Loucy (cell line): ENCODE data around the gene MXRA8.

Experiments
- H2AFZ ChIP-seq: fragments of 200-600 bp; sonication (generic); 2 replicates; pipeline ENCODE4 v1.6.0; 2016; ENCODE audit warnings: antibody characterized with exemption, mild to moderate bottlenecking, low read length, moderate library complexity
- H3F3A ChIP-seq: fragments of 200-600 bp; 2 replicates; pipeline ENCODE4 v1.6.0; 2016; ENCODE audit warnings: antibody characterized with exemption, low read depth, mild to moderate bottlenecking
- H3K27me3 ChIP-seq: fragments of 200-600 bp; sonication (generic); 2 replicates; pipeline ENCODE4 v1.6.1; 2014; ENCODE audit warnings: low read length, mild to moderate bottlenecking; ENCODE audit not compliant: insufficient read depth, poor library complexity, severe bottlenecking
- H3K36me3 ChIP-seq: fragments of 200-600 bp; sonication (generic); 2 replicates; pipeline ENCODE4 v1.6.1; 2016; ENCODE audit warnings: low read length; ENCODE audit not compliant: insufficient read depth
- H3K4me1 ChIP-seq: fragments of 200-600 bp; sonication (generic); 2 replicates; pipeline ENCODE4 v1.5.1; 2014; ENCODE audit warnings: low read length, mild to moderate bottlenecking; ENCODE audit not compliant: insufficient read depth, poor library complexity, severe bottlenecking
- H3K4me2 ChIP-seq: fragments of 200-600 bp; sonication (generic); 2 replicates; pipeline ENCODE4 v1.6.0; 2014; ENCODE audit warnings: antibody characterized with exemption, low read length, low read depth, mild to moderate bottlenecking; ENCODE audit not compliant: poor library complexity, severe bottlenecking
- H3K4me3 ChIP-seq: fragments of 200-600 bp; sonication (generic); 2 replicates; pipeline ENCODE4 v1.5.1; 2014; ENCODE audit warnings: low read length, mild to moderate bottlenecking, mixed read lengths; ENCODE audit not compliant: poor library complexity, severe bottlenecking
- H3K79me2 ChIP-seq: fragments of 200-600 bp; sonication (generic); 2 replicates; pipeline ENCODE4 v1.6.1; 2014; ENCODE audit warnings: low read length; ENCODE audit not compliant: insufficient read depth
- H3K9ac ChIP-seq: fragments of 200-600 bp; sonication (generic); 2 replicates; pipeline ENCODE4 v1.6.0; 2014; ENCODE audit warnings: mild to moderate bottlenecking, low read depth, low read length, moderate library complexity; ENCODE audit not compliant: poor library complexity, severe bottlenecking
- H3K9me2 ChIP-seq: fragments of 200-600 bp; sonication (generic); replicated peaks from 2 replicates; pipeline ENCODE4 v1.6.1; 2016; ENCODE audit warnings: low read depth, low read length, mixed read lengths
- H3K9me3 ChIP-seq: fragments of 200-600 bp; sonication (generic); 2 replicates; pipeline ENCODE4 v1.6.1; 2014; ENCODE audit warnings: mild to moderate bottlenecking, antibody characterized with exemption, low read length, low read depth; ENCODE audit not compliant: insufficient read depth
- H4K20me1 ChIP-seq: fragments of 200-600 bp; sonication (generic); 2 replicates; pipeline ENCODE4 v1.6.0; 2014; ENCODE audit warnings: antibody characterized with exemption, low read length, mild to moderate bottlenecking; ENCODE audit not compliant: insufficient read depth, poor library complexity, severe bottlenecking
- EZH2phosphoT487 ChIP-seq: fragments of 200-600 bp; IDR thresholded peaks from 2 replicates; pipeline ENCODE4 v1.6.1; 2018; ENCODE audit warnings: antibody characterized with exemption, mild to moderate bottlenecking, moderate library complexity, borderline replicate concordance
- TF ChIP-seq, protein P1 (sequence below): fragments of 200-600 bp; sonication (generic); conservative IDR thresholded peaks from 2 replicates; pipeline ENCODE4 v1.5.1; 2014; ENCODE audit warnings: mild to moderate bottlenecking, antibody characterized with exemption, low read length

The MXRA8 gene

DNA sequence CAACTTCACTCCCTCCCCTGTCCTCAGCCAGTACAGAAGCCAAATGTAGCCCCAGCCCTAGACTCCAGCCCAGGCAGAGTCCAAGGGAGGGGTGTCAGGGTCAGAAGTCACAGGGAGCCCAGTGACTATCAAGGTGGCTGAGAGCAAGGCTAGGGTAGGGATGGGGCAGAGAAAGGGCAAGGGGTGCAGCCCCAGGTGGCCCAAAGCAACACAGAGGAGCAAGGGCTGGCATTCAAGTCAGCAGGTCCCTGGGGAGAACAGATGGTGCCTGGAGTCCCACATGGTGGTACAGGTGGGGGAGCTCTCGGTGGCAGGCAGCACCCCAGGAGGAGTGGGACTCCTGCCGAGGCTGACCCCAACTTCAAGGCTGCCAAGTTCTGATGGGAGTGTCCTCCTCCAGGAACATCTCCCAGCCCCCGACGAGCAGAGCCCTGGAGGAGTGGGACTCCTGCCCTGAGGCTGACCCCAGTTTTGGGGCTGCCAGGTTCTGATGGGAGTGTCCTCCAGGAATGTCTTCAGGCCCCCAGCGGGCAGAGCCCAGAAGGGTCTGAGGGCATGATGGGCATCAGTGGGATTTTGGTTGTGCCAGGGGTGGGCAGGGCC lies 5.5 kb downstream of the MXRA8 start:
- Histone ChIP-seq H3K9me3 (no peaks in the 10 kb centered on the region), H3K9me2 (no peaks in the 10 kb centered on the region), H3K27me3 (no peaks in the 10 kb centered on the region), H3F3A (no peaks in the 10 kb centered on the region), H3K79me2 (peaks cover 10% of the 10 kb centered on the region; the same call in 1 of the 2 replicates), H3K4me3 (no peak overlapping the region), H2AFZ (no peak overlapping the region), H3K36me3 (no peaks in the 10 kb centered on the region), H3K4me2 (no peak overlapping the region), H4K20me1 (peaks cover 3% of the 10 kb centered on the region), H3K9ac (no peak overlapping the region), H3K4me1 (peaks cover 6% of the 10 kb centered on the region)
- TF ChIP-seq EZH2phosphoT487, result no peak
- TF ChIP-seq, protein P1, sequence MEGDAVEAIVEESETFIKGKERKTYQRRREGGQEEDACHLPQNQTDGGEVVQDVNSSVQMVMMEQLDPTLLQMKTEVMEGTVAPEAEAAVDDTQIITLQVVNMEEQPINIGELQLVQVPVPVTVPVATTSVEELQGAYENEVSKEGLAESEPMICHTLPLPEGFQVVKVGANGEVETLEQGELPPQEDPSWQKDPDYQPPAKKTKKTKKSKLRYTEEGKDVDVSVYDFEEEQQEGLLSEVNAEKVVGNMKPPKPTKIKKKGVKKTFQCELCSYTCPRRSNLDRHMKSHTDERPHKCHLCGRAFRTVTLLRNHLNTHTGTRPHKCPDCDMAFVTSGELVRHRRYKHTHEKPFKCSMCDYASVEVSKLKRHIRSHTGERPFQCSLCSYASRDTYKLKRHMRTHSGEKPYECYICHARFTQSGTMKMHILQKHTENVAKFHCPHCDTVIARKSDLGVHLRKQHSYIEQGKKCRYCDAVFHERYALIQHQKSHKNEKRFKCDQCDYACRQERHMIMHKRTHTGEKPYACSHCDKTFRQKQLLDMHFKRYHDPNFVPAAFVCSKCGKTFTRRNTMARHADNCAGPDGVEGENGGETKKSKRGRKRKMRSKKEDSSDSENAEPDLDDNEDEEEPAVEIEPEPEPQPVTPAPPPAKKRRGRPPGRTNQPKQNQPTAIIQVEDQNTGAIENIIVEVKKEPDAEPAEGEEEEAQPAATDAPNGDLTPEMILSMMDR, result no peak

DNA sequence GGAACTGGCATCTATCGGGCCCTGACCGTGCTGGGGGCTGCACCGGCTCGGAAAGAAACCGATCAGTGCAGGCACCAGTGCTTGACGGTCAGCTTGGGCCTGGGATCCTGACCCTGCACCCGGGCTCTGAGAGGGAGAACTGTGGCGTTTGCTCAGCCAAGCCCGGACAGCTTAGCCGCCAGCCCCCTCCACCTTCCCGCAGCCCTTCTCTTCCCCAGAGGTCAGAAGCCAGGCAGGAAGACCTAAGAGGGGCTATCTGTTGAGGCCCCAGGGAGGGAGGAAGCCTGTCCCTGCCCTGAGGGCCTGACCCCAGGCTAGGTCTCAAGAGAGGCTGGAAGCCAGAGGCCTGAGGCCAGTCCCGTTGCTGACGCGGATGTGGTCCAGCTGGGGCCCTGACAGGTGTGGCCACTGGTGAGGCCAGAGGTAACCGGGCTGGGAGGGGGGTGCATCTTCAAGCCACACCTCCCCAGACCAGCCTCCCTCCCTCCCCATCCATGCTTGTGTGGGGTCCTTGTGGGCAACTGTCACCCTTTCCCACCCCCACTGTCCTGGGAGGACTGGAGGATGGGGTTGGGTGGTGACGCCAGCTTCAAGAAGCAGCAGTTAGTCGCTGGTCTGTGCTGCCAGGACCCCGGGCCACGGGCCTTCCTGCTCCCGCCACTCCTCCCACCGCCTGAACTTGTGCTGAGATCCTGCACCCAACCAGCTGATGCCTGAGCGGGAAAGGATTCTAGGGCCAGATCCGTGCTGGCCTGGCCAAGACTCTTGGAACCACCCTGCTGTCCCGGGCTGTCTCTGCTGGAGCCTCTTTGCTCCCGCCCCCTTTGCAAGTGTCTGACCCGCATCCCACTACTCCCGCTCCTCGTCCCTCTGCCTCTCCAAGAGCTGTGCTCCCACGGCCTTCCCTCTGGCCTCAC lies 6.6 kb downstream of the MXRA8 start:
- TF ChIP-seq, protein P1, result no peak
- TF ChIP-seq EZH2phosphoT487, result no peak
- H3K9me2 ChIP-seq, result no peaks in the 10 kb centered on the region
- peaks cover 16% of the 10 kb centered on the region for H3K4me1 ChIP-seq
- H3K9ac ChIP-seq, result no peak overlapping the region
- peaks cover 11% of the 10 kb centered on the region for H4K20me1 ChIP-seq
- no peak overlapping the region for H3K4me2 ChIP-seq
- peaks cover 20% of the 10 kb centered on the region; the same call in 1 of the 2 replicates for H3K79me2 ChIP-seq
- H3K4me3 ChIP-seq, result no peak overlapping the region
- no peaks in the 10 kb centered on the region for H3K27me3 ChIP-seq
- H2AFZ ChIP-seq, result no peak overlapping the region
- H3K9me3 ChIP-seq, result no peaks in the 10 kb centered on the region
- no peaks in the 10 kb centered on the region for H3K36me3 ChIP-seq
- H3F3A ChIP-seq, result no peaks in the 10 kb centered on the region

DNA sequence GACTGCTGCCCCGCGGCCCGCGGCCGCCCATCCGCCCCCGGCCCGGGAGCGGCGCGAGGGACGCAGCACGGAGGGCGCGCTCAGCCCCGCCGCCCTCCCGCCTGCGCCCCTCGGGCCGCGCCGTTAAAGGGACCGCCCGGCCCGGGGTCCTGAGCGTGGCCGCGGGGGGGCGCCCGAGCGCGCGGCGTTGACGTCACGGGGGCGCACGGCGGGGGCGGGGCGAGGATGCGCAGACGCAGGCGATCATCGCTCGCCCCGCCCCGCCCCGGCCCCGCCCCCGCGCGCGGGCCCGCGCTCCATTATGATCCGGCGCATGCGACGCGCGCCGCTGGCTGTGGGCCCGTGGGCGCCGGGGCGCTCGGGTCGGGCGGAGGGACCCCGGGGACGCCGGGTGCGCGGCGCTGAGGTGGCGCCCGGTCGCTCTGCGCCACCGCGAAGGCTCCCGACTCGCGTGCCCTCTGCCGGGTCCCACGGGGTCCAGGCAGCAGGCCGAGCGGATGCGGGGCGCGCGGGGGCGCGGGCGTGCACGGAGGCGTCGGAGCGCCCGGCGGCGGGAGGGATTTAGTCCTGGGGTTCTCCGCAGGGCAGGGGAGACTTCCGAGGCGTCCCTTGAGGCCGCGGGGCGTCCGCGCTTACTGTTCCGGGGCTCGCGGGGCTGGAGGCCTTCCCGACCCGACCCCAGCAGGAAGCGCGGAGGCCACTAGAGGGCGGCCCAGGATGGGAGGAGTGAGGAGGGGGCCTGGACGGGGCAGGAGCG lies 8.9 kb downstream of the MXRA8 start, which contains the start of gene DVL1:
Gene DVL1 (minus strand): TSS at position 163 of the 757 bp plus-strand sequence. CDS start 353 bp downstream, outside the sequence.
- peaks cover 30% of the 10 kb centered on the region; the same call in 1 of the 2 replicates for H3K79me2 ChIP-seq
- peak within 1 kb of the TSS; percentile 85 for H3K4me3 ChIP-seq
- no peaks in the 10 kb centered on the region for H3K9me2 ChIP-seq
- no peaks in the 10 kb centered on the region for H3F3A ChIP-seq
- TF ChIP-seq EZH2phosphoT487, result no peak
- TF ChIP-seq, protein P1, result peak; percentile 49
- H3K9ac ChIP-seq, result peak within 1 kb of the TSS; percentile 75
- H2AFZ ChIP-seq, result peak within 1 kb of the TSS; percentile 88; the same call in 1 of the 2 replicates
- no peaks in the 10 kb centered on the region for H3K36me3 ChIP-seq
- peaks cover 17% of the 10 kb centered on the region for H4K20me1 ChIP-seq
- H3K9me3 ChIP-seq, result no peaks in the 10 kb centered on the region
- H3K4me2 ChIP-seq, result peak within 1 kb of the TSS; percentile 92
- peaks cover 18% of the 10 kb centered on the region for H3K4me1 ChIP-seq
- H3K27me3 ChIP-seq, result no peaks in the 10 kb centered on the region
